HepG2 (cell line): Measurements from ENCODE around the gene NDUFAF8. TPM values are rescaled to one million over a fixed set of nuclear protein-coding genes. Genes with fewer than 3 reads are reported as not detected.

ENCODE experiments used
- ATAC-seq: fragments of 200-7000 bp; cut with Tn5 transposase; 3 replicates; pipeline ENCODE4 v1.9.1; 2020; ENCODE audit warnings: mild to moderate bottlenecking, moderate library complexity
- BruUV-seq: library from RNA; stranded (reverse); fragments of 400-500 nt; replicated peaks from 2 replicates; lab custom pipeline; 2021; lab: Mats Ljungman, UMichigan
- CTCF ChIA-PET: fragments of 300-600 bp; formaldehyde crosslinking; extraction: SDS; loops from one replicate; lab custom pipeline; 2021; ENCODE audit warnings: low total read pairs, inconsistent platforms, low intra/inter-chr PET ratio; lab: Yijun Ruan, JAX
- POLR2A ChIA-PET: fragments of 350-600 bp; sonication (Branson Sonifier 250); formaldehyde crosslinking; loops from one replicate; lab custom pipeline; 2020; ENCODE audit warnings: antibody characterized with exemption, inconsistent platforms; lab: Yijun Ruan, JAX
- DNase-seq: peaks from one replicate; pipeline ENCODE4 v3.0.0-alpha.2; 2015; ENCODE audit warnings: low spot score
- FAIRE-seq: peaks from 3 replicates; lab custom pipeline; 2011; peaks lifted over from hg19 to GRCh38; lab: Jason Lieb, UNC
- H2AFZ ChIP-seq: one replicate; pipeline ENCODE4 v1.6.1; 2011; ENCODE audit warnings: low read length, inconsistent platforms
- H3K27ac ChIP-seq: fragments of 300-600 bp; 3 replicates; pipeline ENCODE4 v1.8.0; 2011; ENCODE audit warnings: mixed run types, mild to moderate bottlenecking, mixed read lengths, low read length, inconsistent platforms; ENCODE audit not compliant: insufficient read depth; ENCODE audit errors: extremely low read length
- H3K27me3 ChIP-seq, 2 experiments: fragments of 200-600 bp in 1 of 2; 2 replicates in 1 of 2; 3 replicates in 1 of 2; pipeline versions ENCODE4 v1.6.0 to v1.8.0; 2011; ENCODE audit warnings: low read length in 2 of 2, mild to moderate bottlenecking in 2 of 2, moderate library complexity in 2 of 2, inconsistent platforms in 1 of 2; ENCODE audit not compliant: insufficient read depth in 2 of 2, control insufficient read depth in 1 of 2
- H3K36me3 ChIP-seq, 2 experiments: fragments of 200-600 bp in 1 of 2; replicated peaks in 1 of 2; 2 replicates in 1 of 2; 3 replicates in 1 of 2; pipeline versions ENCODE4 v1.5.1 to v1.8.0; 2011; ENCODE audit warnings: low read length in 2 of 2, inconsistent platforms in 1 of 2; ENCODE audit not compliant: insufficient read depth in 2 of 2, control insufficient read depth in 1 of 2
- H3K4me1 ChIP-seq: 2 replicates; pipeline ENCODE4 v1.5.1; 2012; ENCODE audit warnings: low read length, inconsistent platforms; ENCODE audit not compliant: insufficient read depth
- H3K4me2 ChIP-seq: 2 replicates; pipeline ENCODE4 v1.6.0; 2011; ENCODE audit warnings: low read depth, low read length, inconsistent platforms
- H3K4me3 ChIP-seq, 3 experiments: fragments of 200-600 bp in 1 of 3; sonication (generic), shearing (Covaris generic) in 1 of 3; replicated peaks in 1 of 3; 2 replicates each; pipeline ENCODE4 v1.5.1; 2011 to 2016; ENCODE audit warnings: low read length in 3 of 3, inconsistent platforms in 2 of 3, low read depth in 2 of 3, mild to moderate bottlenecking in 2 of 3, control low read depth in 1 of 3, mixed read lengths in 1 of 3; ENCODE audit not compliant: insufficient read depth in 1 of 3
- H3K79me2 ChIP-seq: one replicate; pipeline ENCODE4 v1.6.1; 2011; ENCODE audit warnings: low read length, inconsistent platforms; ENCODE audit not compliant: insufficient read depth
- H3K9ac ChIP-seq: 2 replicates; pipeline ENCODE4 v1.6.0; 2011; ENCODE audit warnings: mild to moderate bottlenecking, low read depth, low read length, inconsistent platforms; ENCODE audit not compliant: insufficient read depth
- H3K9me3 ChIP-seq: 2 replicates; pipeline ENCODE4 v1.5.1; 2012; ENCODE audit warnings: mild to moderate bottlenecking, low read length
- H4K20me1 ChIP-seq: 2 replicates; pipeline ENCODE4 v1.6.0; 2011; ENCODE audit warnings: inconsistent platforms, mild to moderate bottlenecking, low read length, moderate library complexity; ENCODE audit not compliant: insufficient read depth
- CREB1 ChIP-seq, 2 experiments: fragments of 450-650 bp in 1 of 2; IDR thresholded peaks; 2 replicates each; pipeline ENCODE4 v1.6.1; 2016 to 2017; ENCODE audit warnings: control low read depth in 1 of 2, mild to moderate bottlenecking in 1 of 2, missing compliant biosample characterization in 1 of 2, missing genetic modification characterization in 1 of 2
- HOXA3 ChIP-seq: sonication (generic); formaldehyde crosslinking; IDR thresholded peaks from 2 replicates; pipeline ENCODE4 v1.5.0; 2020; ENCODE audit warnings: missing genetic modification reagents
- MED13 ChIP-seq: sonication (generic); formaldehyde crosslinking; IDR thresholded peaks from 2 replicates; pipeline ENCODE4 v1.5.0; 2020; ENCODE audit warnings: missing genetic modification reagents
- NBN ChIP-seq: fragments of 450-650 bp; conservative IDR thresholded peaks from 2 replicates; pipeline ENCODE4 v1.6.1; 2017
- NONO ChIP-seq, 2 experiments: fragments of 450-650 bp in 1 of 2; sonication (generic) in 1 of 2; formaldehyde crosslinking in 1 of 2; IDR thresholded peaks in 1 of 2; conservative IDR thresholded peaks in 1 of 2; 2 replicates each; pipeline versions ENCODE4 v1.6.1 to v1.8.0; 2017 to 2022; ENCODE audit warnings: mild to moderate bottlenecking in 1 of 2, missing genetic modification reagents in 1 of 2, moderate library complexity in 1 of 2
- POLR2AphosphoS2 ChIP-seq: IDR thresholded peaks from 2 replicates; pipeline ENCODE4 v1.6.1; 2011; ENCODE audit warnings: low read depth, low read length, improper control_type of control experiment
- ZC3H13 ChIP-seq: sonication (generic); formaldehyde crosslinking; IDR thresholded peaks from 2 replicates; pipeline ENCODE4 v1.8.1; 2023; ENCODE audit warnings: mild to moderate bottlenecking, missing genetic modification reagents, moderate library complexity
- ZFP90 ChIP-seq: sonication (generic); formaldehyde crosslinking; IDR thresholded peaks from 2 replicates; pipeline ENCODE4 v1.8.0; 2022; ENCODE audit warnings: missing genetic modification reagents, mild to moderate bottlenecking, inconsistent platforms, borderline replicate concordance
- ZFX ChIP-seq: sonication (generic); formaldehyde crosslinking; IDR thresholded peaks from 2 replicates; pipeline ENCODE4 v1.4.0; 2020; ENCODE audit warnings: mild to moderate bottlenecking, low read depth, missing genetic modification reagents, moderate library complexity
- ZMYM2 ChIP-seq: sonication (generic); formaldehyde crosslinking; IDR thresholded peaks from 2 replicates; pipeline ENCODE4 v1.8.0; 2022; ENCODE audit warnings: mild to moderate bottlenecking, missing genetic modification reagents
- ZNF296 ChIP-seq: sonication (generic); formaldehyde crosslinking; conservative IDR thresholded peaks from 2 replicates; pipeline ENCODE4 v1.5.0; 2020; ENCODE audit warnings: mild to moderate bottlenecking, missing genetic modification reagents
- ZNF496 ChIP-seq: sonication (generic); formaldehyde crosslinking; IDR thresholded peaks from 2 replicates; pipeline ENCODE4 v1.8.1; 2023; ENCODE audit warnings: mild to moderate bottlenecking, moderate library complexity, missing genetic modification reagents; ENCODE audit not compliant: insufficient replicate concordance
- ZNF589 ChIP-seq: sonication (generic); formaldehyde crosslinking; conservative IDR thresholded peaks from 2 replicates; pipeline ENCODE4 v1.8.0; 2022; ENCODE audit warnings: mild to moderate bottlenecking, moderate library complexity, missing genetic modification reagents
- WGBS: methylation state at CpG from one replicate; pipeline ENCODE4 v1.1.6; 2017; ENCODE audit warnings: low lambda C conversion rate; 5-methylcytosine and 5-hydroxymethylcytosine counted together
- in situ Hi-C: cut with HindIII; loops from 2 replicates; pipeline ENCODE4 v1.10.0; 2017; ENCODE audit warnings: low pct_unique_long_range_greater_than_20kb; ENCODE audit not compliant: extremely low pct_ligation_motif_present
- intact Hi-C: fragments of 100-400 bp; cut with micrococcal nuclease; formaldehyde crosslinking; loops from one replicate; pipeline ENCODE4 v1.10.0; 2022; ENCODE audit not compliant: unreplicated experiment
- polyA plus RNA-seq, 8 experiments: library from polyadenylated mRNA; depleted of rRNA in 3 of 8; stranded (reverse) in 7 of 8; unstranded in 1 of 8; fragments of >200 nt; fragmentation: Illumina TruSeq in 4 of 8; extraction: Trizol in 4 of 8; gene quantifications; 2 replicates each; pipeline versions ENCODE4 v1.2.1 to v1.2.3, GENCODE V29; 2011 to 2016; ENCODE audit warnings: low read depth in 4 of 8, missing spikeins in 1 of 8, mixed read lengths in 1 of 8; ENCODE audit not compliant: insufficient read depth in 1 of 8
- total RNA-seq, 5 experiments: library from RNA; depleted of rRNA; stranded (reverse); fragments of >200 nt; fragmentation: Illumina TruSeq; extraction: Trizol; gene quantifications; 2 replicates each; pipeline ENCODE4 v1.2.3, GENCODE V29; 2016; ENCODE audit warnings: low read depth in 1 of 5
- TF ChIP-seq, protein P1 (sequence below): sonication (generic); formaldehyde crosslinking; IDR thresholded peaks from 2 replicates; pipeline ENCODE4 v1.4.0; 2020; ENCODE audit warnings: missing genetic modification reagents
- TF ChIP-seq, protein P2 (sequence below): sonication (generic); formaldehyde crosslinking; IDR thresholded peaks from 2 replicates; pipeline ENCODE4 v1.5.0; 2020; ENCODE audit warnings: mild to moderate bottlenecking, missing genetic modification reagents, moderate library complexity
- TF ChIP-seq, protein P3 (sequence below): IDR thresholded peaks from 2 replicates; pipeline ENCODE4 v1.6.1; 2018; ENCODE audit warnings: missing genetic modification reagents, mild to moderate bottlenecking, missing compliant biosample characterization
- TF ChIP-seq, protein P4 (sequence below): sonication (generic); formaldehyde crosslinking; IDR thresholded peaks from 2 replicates; pipeline ENCODE4 v1.5.1; 2020; ENCODE audit warnings: mild to moderate bottlenecking, missing genetic modification reagents, moderate library complexity

Gene NDUFAF8
- total and polyA plus RNA-seq, 2 of the 13 experiments (the other 11 are each of a cell fraction or from before 2014, with no cell fraction given) = 75.6 to 233 TPM

- ATAC-seq (peak; percentile 41), FAIRE-seq (peak; percentile 86), DNase-seq (no peak)
- Histone ChIP-seq H3K4me3 (no peak overlapping the region), H3K27me3 (no peaks in the 10 kb centered on the region), H3K9me3 (no peaks in the 10 kb centered on the region), H3K4me2 (peak overlapping the region; percentile 41), H4K20me1 (peaks cover 4% of the 10 kb centered on the region; the same call in 1 of the 2 replicates), H3K4me1 (peaks cover 26% of the 10 kb centered on the region), H2AFZ (no peak overlapping the region), H3K79me2 (no peaks in the 10 kb centered on the region), H3K27ac (no peak overlapping the region), H3K9ac (no peak overlapping the region), H3K36me3 (peaks cover 17 to 31% of the 10 kb centered on the region in 2 experiments)
- no TSS peak for BruUV-seq
- 70% methylated on average over 19 of the region's 19 CpGs for WGBS
- intact Hi-C loops (loop anchor here (1.0 to 2.0 kb wide), 3 partner anchors 231 to 348 kb away; no protein-coding TSS in a partner anchor), in situ Hi-C loops (no loop called here)
- ChIA-PET POLR2A (no interaction called here), CTCF (interaction anchor here (0.9 to 2.1 kb wide), 4 partner anchors 231 to 348 kb away, joined by 3 to 17 read pairs (median 10); no protein-coding TSS in a partner anchor)
- TF ChIP-seq, protein P1, sequence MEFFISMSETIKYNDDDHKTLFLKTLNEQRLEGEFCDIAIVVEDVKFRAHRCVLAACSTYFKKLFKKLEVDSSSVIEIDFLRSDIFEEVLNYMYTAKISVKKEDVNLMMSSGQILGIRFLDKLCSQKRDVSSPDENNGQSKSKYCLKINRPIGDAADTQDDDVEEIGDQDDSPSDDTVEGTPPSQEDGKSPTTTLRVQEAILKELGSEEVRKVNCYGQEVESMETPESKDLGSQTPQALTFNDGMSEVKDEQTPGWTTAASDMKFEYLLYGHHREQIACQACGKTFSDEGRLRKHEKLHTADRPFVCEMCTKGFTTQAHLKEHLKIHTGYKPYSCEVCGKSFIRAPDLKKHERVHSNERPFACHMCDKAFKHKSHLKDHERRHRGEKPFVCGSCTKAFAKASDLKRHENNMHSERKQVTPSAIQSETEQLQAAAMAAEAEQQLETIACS = no peak
- TF ChIP-seq HOXA3 (CRISPR knock-in tag) = peak; percentile 46; the same call in 1 of the 2 replicates
- TF ChIP-seq, protein P2, sequence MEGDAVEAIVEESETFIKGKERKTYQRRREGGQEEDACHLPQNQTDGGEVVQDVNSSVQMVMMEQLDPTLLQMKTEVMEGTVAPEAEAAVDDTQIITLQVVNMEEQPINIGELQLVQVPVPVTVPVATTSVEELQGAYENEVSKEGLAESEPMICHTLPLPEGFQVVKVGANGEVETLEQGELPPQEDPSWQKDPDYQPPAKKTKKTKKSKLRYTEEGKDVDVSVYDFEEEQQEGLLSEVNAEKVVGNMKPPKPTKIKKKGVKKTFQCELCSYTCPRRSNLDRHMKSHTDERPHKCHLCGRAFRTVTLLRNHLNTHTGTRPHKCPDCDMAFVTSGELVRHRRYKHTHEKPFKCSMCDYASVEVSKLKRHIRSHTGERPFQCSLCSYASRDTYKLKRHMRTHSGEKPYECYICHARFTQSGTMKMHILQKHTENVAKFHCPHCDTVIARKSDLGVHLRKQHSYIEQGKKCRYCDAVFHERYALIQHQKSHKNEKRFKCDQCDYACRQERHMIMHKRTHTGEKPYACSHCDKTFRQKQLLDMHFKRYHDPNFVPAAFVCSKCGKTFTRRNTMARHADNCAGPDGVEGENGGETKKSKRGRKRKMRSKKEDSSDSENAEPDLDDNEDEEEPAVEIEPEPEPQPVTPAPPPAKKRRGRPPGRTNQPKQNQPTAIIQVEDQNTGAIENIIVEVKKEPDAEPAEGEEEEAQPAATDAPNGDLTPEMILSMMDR (CRISPR knock-in tag) = peak; percentile 94
- TF ChIP-seq CREB1 (IDR thresholded peaks at IDR 0.05) = peak; percentile 92
- no peak for TF ChIP-seq CREB1 (CRISPR knock-in tag; IDR thresholded peaks at IDR 0.05)
- 0 out of 2 replicates have a peak, but pooled peaks have one; percentile 53 for TF ChIP-seq ZNF589 (CRISPR knock-in tag)
- no peak; the same call in 1 of the 2 replicates for TF ChIP-seq NONO (IDR thresholded peaks at IDR 0.05)
- peak; percentile 51; the same call in 1 of the 2 replicates for TF ChIP-seq NONO (CRISPR knock-in tag; conservative IDR thresholded peaks at IDR 0.05)
- TF ChIP-seq ZNF296 = 0 out of 2 replicates have a peak, but pooled peaks have one; percentile 52
- TF ChIP-seq ZFP90 (CRISPR knock-in tag) = 0 out of 2 replicates have a peak, but pooled peaks have one; percentile 25
- TF ChIP-seq, protein P3, sequence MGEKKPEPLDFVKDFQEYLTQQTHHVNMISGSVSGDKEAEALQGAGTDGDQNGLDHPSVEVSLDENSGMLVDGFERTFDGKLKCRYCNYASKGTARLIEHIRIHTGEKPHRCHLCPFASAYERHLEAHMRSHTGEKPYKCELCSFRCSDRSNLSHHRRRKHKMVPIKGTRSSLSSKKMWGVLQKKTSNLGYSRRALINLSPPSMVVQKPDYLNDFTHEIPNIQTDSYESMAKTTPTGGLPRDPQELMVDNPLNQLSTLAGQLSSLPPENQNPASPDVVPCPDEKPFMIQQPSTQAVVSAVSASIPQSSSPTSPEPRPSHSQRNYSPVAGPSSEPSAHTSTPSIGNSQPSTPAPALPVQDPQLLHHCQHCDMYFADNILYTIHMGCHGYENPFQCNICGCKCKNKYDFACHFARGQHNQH (CRISPR knock-in tag) = no peak
- no peak for TF ChIP-seq ZMYM2 (CRISPR knock-in tag)
- TF ChIP-seq, protein P4, sequence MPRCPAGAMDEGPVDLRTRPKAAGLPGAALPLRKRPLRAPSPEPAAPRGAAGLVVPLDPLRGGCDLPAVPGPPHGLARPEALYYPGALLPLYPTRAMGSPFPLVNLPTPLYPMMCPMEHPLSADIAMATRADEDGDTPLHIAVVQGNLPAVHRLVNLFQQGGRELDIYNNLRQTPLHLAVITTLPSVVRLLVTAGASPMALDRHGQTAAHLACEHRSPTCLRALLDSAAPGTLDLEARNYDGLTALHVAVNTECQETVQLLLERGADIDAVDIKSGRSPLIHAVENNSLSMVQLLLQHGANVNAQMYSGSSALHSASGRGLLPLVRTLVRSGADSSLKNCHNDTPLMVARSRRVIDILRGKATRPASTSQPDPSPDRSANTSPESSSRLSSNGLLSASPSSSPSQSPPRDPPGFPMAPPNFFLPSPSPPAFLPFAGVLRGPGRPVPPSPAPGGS (CRISPR knock-in tag) = no peak
- TF ChIP-seq ZC3H13 = peak; percentile 37; the same call in 1 of the 2 replicates
- TF ChIP-seq ZFX (CRISPR knock-in tag) = peak; percentile 20; the same call in 1 of the 2 replicates
- no peak for TF ChIP-seq ZNF496
- TF ChIP-seq POLR2AphosphoS2 = no peak
- TF ChIP-seq NBN = 0 out of 2 replicates have a peak, but pooled peaks have one; percentile 42
- no peak for TF ChIP-seq MED13 (CRISPR knock-in tag)
These were observed 14.4 kb downstream of the NDUFAF8 start for GRCh38 chr17:81253358-81254131.
